ENCODE measurements around the gene KLF12.

KLF12 gene

DNA sequence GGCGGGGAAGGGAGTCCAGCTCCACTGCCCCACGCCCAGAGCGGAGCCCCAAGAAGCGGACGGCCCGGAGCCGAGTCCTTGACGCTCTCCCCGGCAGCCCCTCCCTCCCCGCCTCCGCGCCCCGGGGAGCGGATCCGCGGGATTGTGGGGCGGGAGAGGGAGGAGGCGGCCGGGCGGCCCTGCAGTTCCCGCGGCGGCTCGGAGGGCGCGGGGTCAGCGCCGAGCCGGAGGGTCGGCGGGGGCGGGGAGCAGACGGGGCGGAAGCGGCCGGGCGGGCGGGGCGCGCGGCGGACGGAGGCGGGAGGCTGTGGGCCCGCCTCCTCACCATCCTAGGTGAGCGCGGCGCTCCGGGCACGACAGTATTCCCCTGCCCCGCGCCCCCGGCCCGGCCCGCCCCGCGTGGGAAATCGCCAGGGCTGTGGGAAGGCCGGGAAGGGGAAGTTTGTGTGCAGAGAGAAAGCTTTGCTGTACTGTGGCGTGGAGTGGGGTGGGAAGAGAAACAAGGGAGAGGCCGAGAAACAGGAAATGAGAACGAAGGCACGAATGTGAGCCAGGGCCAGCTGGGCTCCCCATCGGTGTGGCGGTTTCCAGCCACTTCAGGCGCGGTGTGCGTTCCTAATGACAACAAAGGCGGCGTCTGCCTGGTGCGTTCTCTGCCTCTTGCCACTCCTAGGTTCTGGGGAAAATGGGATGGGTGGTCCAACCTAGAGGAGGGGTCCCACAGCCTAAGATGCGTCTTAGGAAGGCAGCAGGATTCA lies 1.3 kb upstream of the KLF12 start:
- DNase-seq (ENCODE audit: low read depth): peak; percentile 85

DNA sequence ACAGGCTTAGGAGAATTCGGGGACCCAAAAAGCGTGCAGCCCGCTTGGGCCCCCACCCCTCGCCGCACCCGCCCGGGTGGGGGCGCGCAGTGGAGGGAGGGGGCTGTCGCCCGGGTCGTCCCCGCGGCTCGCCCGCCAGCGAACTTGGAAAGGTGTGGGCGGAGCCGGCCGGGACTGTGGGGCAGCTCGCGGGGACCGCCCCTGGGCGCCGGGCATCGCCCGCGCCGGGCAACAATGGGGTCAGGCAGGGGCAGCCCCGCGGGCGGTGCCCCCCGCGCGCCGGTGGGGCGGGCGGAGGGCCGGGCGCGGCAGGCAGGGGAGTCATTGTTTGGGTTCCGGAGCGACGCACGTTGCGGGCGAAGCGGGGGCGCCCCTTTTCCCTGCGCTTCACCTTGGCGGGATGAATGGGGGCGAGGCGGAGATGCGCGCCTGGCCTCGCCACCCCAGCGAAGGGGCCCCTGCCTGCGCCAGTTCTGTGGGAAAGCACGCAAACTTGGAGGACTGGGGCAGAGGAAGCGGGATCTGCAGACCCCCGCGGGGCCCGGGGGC lies 647 bp upstream of the KLF12 start:
- DNase-seq (ENCODE audit: low read depth): peak; percentile 65

DNA sequence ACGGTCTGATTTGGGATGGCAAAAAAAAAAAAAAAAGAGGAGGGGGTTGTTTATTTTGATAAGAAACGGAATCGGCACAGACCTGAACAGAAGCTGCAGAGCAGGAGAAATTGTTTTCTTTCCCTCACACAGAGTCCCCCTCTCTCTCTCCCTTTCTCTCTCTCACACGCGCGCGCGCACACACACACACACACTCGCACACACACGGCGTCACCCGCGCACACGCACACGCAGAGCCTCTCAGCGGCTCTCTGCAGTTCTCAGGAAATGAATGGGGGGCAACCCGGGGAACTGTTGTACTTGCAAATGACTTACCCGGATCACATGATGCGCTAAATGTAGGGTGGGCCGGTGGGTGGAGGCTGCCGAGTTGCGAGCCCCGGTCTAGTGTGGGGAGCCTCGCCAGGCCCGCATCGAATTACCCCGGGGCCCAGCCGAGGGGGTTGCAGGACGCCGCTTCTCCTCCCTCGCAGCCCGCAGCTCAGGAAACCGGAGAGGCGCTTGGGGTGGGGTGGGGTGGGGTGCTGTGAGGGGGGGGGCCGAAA lies 475 bp downstream of the KLF12 start:
- DNase-seq (ENCODE audit: low read depth): peak; percentile 94

DNA sequence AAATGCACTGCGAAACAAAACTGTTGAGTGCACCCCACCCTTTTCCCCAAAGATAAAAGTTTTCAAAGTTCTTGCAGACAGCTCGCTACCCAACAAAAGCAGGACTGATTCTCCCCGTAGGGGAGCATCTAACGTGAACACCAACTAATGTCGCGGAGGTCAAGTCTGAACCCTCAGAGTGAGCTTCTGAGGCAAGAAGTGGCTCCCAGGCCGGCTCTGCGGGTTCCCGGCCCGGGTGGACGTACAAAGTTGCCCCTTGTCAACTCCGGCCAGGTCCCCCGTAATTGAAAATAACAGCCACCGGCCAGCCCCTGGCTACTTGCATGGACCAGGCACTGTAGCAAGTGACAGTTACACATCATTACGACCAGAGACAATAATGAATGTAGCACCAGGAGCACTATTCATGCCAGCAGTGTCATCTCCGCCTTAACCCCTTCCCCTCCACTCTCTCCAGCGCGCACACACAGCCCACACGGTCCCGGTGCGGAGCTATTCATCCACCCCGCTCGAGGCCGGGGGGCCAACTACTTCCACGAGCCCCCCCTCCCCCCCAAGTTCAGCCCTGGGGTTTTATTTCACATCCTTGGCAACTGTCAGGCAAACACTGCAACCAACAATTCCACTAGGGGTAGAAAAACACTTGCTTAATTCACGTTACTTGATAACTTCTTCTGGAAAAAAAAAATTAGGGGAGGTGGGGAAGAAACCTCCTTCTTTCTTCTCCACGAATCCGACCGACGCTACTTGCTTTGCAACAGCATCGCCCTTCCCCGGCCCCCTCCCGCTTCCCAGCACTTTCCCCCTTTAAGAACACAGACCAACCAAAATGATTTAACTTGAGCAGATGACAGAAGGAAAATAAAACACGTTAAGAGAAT lies 1.2 kb downstream of the KLF12 start:
- peak; percentile 59 for DNase-seq (ENCODE audit: low read depth)

DNA sequence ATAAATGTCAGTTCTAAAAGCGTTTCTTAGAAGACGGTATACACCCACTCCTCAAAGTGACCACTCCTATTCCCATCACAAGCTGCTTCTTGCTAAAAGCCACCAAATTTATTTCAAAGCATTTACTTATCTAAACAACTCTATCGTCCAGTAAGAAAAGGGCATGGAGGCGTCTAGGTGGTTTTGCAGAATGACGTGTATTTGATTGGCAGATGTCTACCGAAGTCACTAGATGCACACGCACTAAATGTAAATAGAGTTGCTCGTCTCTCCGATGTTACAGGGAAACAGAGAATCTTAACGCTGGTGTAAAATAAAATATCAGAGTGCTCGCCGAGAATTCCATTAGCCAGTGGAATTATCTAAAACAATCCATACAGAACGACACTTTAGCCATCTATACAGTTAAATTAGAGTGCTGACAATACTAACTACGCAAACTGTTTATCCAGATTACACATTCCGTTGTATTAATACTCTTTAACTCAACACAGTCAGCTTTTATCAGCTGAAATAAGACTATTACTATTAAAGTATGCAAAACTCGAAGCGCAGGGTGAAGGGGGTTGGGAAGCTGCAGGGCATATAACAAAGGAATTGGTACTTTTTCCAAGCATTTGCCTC lies 1.9 kb downstream of the KLF12 start:
- DNase-seq (ENCODE audit: low read depth): peak; percentile 32

DNA sequence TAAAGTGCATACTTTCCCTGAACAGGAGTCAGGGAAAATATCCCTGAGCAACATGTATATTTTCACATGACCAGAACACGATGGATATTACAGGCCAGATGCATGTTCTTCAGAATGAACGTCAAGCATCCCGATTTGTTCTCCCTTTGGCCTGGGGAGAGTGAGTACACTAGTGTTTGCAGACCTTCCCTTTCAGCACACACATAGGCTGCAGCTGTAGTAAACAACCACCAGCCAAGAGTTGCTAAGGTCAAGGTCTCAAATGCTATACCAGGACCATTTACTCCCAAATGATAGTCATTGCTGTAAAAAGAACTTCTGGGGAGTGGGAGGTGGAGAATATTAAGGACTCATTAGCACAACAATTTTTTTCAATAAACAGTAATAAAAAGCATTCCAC lies 3.0 kb downstream of the KLF12 start:
- no peak for DNase-seq (ENCODE audit: low read depth)

DNA sequence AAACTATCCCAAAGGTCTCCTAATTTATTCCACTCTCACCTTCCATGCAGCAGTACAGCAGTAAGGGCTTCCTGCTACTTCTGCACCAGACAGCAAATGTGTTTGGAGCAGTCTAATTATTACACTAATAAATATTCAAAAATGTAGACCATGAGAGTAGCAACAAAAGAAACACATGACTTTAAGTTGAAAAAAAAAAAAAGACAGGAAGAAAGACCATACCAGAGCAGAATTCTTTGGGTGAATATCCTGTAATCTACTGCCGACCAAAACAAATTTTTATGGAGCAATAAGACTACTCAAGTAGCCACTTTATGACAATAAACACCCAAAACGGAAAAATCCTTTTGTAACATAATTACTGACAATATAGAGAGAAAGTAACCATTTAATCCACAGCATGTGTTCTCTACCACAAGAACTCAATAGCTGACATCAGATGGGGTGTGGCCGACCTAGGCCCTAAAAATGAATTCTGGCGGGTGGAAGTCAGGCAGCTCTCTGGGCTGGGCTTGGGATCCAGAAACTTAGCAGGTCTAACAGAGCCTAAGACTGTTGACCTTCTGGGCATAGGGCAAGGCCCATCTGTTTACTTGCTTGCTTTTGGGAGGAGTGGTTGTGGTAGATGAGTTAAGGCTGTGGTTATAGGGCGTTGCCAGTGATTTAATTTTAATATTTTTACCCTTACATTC lies 4.6 kb downstream of the KLF12 start:
- peak; percentile 42 for DNase-seq (ENCODE audit: low read depth)

DNA sequence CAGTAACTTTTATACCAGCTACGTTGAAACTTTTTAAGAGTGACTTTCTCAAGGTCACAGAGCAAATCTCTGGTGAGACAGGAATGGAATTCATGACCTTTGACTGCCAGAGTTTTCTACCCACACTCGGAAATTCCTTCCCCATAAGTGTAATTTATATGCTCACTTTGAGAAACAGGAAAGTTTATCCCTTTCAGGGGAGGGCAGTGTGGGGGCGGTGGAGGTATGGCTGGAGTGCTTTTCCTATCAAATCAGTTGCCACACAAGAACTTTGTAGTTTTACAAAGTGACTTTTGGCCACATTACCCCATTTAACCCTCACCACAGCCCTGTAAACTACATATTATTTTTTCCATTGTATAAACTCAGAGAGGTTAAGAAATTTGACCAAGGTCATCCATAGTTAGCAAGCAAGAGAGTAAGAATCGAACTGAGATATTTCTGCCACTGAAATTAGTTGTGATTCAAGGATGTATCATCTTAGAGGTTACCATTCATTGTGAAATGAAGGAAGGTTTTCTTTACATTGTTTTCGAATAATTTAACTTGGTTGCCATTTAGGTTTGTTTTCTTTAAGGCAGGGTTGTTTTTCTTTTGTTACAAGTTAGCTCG lies 5.9 kb downstream of the KLF12 start:
- DNase-seq (ENCODE audit: low read depth): peak; percentile 80

DNA sequence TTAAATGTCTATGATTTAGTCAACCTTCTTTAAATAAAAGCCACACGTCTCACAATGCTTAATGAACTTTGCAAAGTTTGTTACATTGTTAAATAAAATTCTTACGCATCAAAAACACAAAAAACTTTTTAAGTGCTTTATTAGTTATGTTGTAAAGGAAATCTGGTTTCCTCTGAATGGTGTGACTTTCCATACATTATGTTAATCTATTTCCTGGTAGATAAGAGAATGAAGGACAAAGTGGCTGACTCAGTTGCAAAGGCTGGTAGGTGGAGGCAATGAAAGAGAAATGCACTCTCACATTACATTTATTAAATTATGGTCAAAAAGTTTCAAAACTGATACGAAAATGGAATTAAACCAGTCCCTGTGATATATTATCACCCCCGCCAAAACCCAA lies 15.9 kb downstream of the KLF12 start:
- DNase-seq (ENCODE audit: low read depth): no peak

DNA sequence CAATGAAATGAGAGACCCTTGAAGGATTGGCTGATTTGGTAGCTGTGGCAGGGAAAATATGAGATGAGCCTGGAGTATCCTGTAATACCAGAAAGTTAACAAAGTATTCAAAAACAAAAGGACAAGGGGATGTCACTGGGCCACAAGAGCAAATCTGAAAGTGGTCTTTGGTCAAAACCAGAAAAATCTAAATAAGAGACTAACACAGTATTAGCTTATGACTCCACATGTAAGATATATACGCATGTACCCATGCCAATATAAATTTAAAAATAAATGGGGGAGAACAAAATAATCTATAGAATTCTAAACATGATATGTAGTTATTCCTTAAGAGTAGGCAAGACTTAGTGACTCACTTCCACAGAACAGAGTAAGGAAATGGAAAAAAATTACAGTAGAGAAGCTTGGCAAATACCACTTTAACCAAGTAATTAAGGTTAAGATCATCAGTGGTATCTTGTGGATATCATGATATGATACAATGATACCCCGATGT lies 16.9 kb downstream of the KLF12 start:
- DNase-seq (ENCODE audit: low read depth): no peak

DNA sequence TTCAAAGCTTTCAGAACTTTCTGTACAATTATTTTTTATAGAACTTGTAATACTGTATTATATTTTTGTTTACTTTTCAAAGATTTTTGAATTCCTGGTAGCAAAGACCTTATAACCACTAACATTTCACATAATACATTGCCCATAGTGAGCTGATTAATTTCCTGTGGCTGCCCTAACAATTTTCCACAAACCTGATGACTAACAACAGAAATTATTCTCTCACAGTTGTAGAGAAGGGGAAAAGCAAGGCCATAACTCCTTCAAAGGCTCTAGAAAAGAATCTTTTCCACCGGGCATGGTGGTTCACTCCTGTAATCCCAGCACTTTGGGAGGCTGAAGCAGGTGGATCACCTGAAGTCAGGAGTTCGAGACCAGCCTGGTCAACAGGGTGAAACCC lies 19.1 kb downstream of the KLF12 start:
- peak; percentile 88 for DNase-seq (ENCODE audit: low read depth)

DNA sequence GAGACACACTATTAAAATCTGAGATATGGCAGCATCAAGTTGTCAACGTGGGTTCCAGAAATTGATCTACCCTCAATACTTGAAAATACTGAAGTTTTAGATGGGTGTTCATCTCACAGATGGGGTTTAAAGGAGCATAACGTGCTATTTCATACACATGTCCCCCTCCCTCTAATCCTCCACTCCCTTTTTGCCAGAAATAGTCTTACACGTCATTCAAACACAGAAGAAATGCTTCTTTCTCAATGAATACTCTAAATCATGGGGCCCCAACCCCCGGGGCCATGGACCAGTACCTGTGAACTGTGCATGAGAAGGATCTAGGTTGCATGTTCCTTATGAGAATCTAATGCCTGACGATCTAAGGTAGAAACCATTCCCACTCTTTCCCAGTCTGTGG lies 19.6 kb downstream of the KLF12 start:
- DNase-seq (ENCODE audit: low read depth): no peak

DNA sequence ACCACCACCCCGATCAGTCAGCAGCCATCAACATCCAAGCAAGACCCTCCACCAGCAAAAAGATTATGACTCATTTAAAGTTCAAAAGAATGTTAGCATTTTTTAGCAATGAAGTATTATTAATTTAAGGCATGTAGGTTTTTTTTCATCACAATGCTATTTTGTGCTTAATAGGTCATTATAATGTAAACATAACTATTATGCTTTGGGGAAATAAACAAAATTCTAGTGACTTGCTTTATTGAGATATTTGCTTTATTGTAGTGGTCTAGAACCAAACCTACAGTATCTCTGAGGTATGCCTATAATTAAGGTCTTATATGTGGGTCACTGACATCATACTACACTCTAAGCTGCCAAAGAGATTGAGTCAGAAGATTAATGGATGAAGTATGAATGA lies 20.0 kb downstream of the KLF12 start:
- peak; percentile 75 for DNase-seq (ENCODE audit: low read depth)

DNA sequence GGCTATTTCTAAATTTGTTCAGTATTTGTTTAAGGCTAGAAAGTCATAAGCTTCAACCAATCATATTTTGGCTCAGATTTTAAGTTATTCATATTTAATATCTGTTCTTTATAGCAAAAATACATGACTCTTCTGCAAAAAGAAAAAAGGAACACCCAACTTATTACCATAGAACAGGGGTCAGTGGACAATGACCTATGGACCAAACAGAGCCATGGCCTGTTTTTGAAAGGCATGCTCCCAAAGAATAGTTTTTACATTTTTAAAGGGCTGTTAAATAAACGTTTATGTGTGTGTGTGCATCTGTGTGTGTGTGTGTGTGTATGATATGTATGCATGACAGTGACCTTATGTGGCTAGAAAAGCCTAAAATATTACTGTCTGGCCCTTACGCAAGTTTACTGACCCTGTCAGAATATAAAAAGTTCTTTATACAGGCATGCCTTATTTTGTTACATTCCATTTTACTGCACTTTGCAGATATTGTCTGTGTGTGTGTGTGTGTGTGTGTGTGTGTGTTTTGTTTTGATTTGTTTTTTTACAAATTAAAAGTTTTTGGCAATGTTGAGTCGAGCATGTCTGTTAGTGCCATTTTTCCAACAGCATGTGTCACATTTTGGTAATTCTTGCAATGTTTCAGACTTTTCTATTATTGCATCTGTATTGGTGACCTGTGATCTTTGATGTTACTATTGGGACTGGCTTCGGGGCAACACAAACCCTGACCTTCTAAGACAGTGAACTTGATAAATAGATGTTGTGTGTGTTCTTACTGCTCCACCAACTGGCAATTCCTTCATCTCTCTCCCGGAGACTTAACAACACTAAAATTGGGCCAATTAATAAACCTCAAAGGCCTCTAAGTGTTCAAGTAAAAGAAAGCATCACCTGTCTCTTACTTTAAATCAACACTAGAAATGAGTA lies 22.0 kb downstream of the KLF12 start:
- no peak for DNase-seq (ENCODE audit: low read depth)

DNA sequence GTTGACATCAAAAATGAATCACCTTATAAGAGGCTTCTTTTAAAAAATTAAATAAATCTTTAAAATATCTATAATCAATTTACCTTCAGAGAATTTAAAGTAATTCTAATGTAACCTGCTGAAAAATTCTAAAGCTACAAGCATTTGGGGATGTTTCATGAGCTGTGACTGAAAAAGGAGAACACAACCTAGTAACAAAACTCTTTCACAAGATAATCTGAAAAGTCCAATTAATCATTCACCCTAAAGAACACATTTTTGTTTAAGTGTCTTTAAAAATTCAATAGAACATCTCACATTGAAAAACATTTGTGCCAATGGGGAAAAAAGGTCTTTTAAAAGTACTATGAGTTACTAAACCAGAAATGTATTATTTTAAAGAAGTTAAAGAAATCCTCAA lies 22.8 kb downstream of the KLF12 start:
- DNase-seq (ENCODE audit: low read depth): no peak

DNA sequence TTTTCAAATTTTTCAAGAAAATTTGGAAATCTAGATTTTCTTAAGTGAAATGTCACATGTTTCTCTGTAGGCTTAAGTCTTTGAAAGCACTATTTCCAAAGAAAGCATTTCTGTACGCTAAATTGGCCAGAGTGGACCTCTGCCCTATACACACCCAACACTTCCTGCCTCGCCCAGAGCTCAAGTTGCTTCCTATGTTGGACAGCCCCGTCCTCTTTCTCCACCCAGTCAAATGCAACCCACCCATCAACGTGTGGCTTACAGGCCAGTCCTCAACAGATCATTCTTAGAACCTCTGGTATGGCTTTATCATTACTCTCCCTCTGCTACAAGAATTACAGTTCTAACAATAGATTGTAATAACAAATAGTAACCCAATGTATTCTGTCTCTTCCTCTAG lies 24.2 kb downstream of the KLF12 start:
- DNase-seq (ENCODE audit: low read depth): no peak

DNA sequence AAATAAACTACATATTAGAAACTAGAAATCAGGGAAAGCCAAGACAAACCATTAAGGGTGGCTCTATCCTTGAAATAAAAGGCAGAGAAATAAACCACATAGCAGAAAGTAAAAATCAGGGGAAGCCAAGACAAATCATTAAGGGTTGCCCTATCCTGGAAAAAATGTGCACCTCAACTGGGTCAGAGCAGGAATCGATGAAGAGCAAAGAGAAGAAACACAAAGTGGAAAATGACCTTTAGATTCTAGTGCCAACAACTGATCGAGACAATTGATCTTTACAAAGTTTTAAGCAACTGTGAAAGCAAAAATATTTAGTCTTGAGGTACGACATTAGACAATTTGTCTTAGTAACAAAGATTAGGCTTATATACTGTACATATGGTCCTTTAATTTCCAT lies 26.6 kb downstream of the KLF12 start:
- DNase-seq (ENCODE audit: low read depth): no peak

DNA sequence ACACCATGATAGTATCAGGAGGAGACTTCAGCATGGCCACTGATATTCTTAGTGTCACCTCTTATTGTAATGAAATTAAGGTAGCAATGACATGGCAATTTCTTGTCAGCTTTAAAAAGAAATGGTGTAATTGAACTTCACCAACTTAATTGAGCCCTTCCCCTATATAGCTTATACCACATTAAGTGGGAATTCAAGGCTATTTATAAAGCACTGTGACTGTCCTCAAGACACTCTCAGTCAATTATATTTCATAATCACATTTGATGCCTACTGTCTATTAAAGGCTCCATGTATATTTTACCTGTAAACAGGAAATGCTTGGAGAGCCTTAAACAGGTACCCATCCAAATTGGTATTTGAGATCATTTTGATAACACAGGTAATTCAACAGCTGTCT lies 28.3 kb downstream of the KLF12 start:
- no peak for DNase-seq (ENCODE audit: low read depth)

DNA sequence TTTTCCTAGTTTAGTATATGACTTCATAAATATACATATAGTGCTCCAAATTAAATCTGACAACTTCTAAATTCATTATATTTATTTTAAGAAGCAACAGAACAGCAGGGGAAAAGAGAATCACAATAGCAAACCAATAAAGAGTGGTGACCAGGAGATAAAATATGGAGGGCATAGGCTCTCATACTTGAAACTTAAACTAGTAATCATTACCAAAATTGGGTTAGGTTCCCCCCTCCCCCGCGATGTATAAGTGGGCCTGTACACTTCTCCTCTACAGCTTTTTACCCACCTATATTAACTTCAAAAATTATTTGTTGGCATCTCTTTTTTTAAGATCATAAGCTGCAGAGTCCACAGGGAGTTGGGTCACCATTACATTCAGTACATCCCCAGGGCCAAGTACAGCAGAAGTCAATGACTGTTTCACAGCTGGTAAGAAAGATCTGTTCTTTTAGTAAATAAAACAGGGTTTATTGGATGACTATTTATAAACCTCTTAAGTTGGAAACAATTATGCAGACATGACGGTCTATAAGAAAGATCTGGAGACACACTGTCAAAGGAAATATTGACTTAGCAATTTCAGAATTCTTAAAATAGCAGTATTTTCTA lies 29.4 kb downstream of the KLF12 start:
- no peak for DNase-seq (ENCODE audit: low read depth)

Measured in ELR (cell line).